Measurements from ENCODE around the gene ATP5F1A.

- TF ChIP-seq, protein P1, sequence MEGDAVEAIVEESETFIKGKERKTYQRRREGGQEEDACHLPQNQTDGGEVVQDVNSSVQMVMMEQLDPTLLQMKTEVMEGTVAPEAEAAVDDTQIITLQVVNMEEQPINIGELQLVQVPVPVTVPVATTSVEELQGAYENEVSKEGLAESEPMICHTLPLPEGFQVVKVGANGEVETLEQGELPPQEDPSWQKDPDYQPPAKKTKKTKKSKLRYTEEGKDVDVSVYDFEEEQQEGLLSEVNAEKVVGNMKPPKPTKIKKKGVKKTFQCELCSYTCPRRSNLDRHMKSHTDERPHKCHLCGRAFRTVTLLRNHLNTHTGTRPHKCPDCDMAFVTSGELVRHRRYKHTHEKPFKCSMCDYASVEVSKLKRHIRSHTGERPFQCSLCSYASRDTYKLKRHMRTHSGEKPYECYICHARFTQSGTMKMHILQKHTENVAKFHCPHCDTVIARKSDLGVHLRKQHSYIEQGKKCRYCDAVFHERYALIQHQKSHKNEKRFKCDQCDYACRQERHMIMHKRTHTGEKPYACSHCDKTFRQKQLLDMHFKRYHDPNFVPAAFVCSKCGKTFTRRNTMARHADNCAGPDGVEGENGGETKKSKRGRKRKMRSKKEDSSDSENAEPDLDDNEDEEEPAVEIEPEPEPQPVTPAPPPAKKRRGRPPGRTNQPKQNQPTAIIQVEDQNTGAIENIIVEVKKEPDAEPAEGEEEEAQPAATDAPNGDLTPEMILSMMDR (IDR thresholded peaks at IDR 0.05; ENCODE audit: insufficient read depth, low read length, poor library complexity, severe bottlenecking): no peak
- TF ChIP-seq EZH2phosphoT487 (conservative IDR thresholded peaks at IDR 0.05; ENCODE audit: low read length): no peak
Measured at GRCh38 chr18:46051731-46052461, 46.2 kb downstream of the ATP5F1A start.
